HT1080 (cell line): ENCODE measurements around the gene BRCC3. TPM values are rescaled to one million over a fixed set of nuclear protein-coding genes. Genes with fewer than 3 reads are reported as not detected.
"Not testable (repeated sequence)": the region's sequence is repeated elsewhere in the genome, so short reads cannot be mapped to it uniquely, and the experiment has no call there.

ENCODE experiments used
- DNase-seq: peaks from one replicate; pipeline ENCODE4 v3.0.0-alpha.2; 2015; ENCODE audit warnings: low read depth
- total RNA-seq: library from RNA; depleted of rRNA; stranded (reverse); fragments of >200 nt; shearing (Covaris generic); gene quantifications from 2 replicates; pipeline ENCODE4 v1.2.3, GENCODE V29; 2014; rRNA removed

The BRCC3 gene
- total RNA-seq, 1 experiment from 2014 or later: 16.2 TPM

GRCh38 chrX:155143959-155144548 is 72.7 kb downstream of the BRCC3 start:
- DNase-seq: no peak

GRCh38 chrX:155144926-155145325 is 73.6 kb downstream of the BRCC3 start:
- DNase-seq: no peak

GRCh38 chrX:155147612-155148011 is 76.3 kb downstream of the BRCC3 start:
- DNase-seq: not testable (repeated sequence)

GRCh38 chrX:155148166-155148565 is 76.9 kb downstream of the BRCC3 start:
- DNase-seq: not testable (repeated sequence)

- no peak for DNase-seq
Observed at GRCh38 chrX:155148724-155149537, 77.6 kb downstream of the BRCC3 start.

- no peak for DNase-seq
Observed at GRCh38 chrX:155169881-155170280, 98.6 kb downstream of the BRCC3 start.

Other genes with a start within 250 kb of the BRCC3 start
- gene SMIM9, start 236.8 kb upstream of the BRCC3 start, total RNA-seq: not detected in 2 replicates
- 2.7 and 6.7 TPM in 2 replicates for gene F8A1, start 185.2 kb upstream of the BRCC3 start, total RNA-seq
- 0.33 and 0.69 TPM in 2 replicates for gene F8, start 48.8 kb upstream of the BRCC3 start, total RNA-seq
- 44.9 and 46.5 TPM in 2 replicates for gene FUNDC2, start 44.7 kb upstream of the BRCC3 start, total RNA-seq
- 10.0 and 12.5 TPM in 2 replicates for gene CMC4, start 372 bp upstream of the BRCC3 start, total RNA-seq
- 2.9 and 10.0 TPM in 2 replicates for gene MTCP1, start 372 bp upstream of the BRCC3 start, total RNA-seq
- gene VBP1, start 145.0 kb downstream of the BRCC3 start, total RNA-seq: 53.7 and 55.9 TPM in 2 replicates
- gene RAB39B, start 193.0 kb downstream of the BRCC3 start, total RNA-seq: 0.50 and 0.85 TPM in 2 replicates